Liver (tissue), 9 donors: ENCODE data around the gene RAB27B. TPM values are rescaled to one million over a fixed set of nuclear protein-coding genes. Genes with fewer than 3 reads are reported as not detected.

ENCODE experiments used
- DNase-seq: peaks from one replicate; pipeline ENCODE4 v3.0.0-alpha.2; 2017; ENCODE audit warnings: low spot score
- H3K27ac ChIP-seq, 2 donors: one replicate each; pipeline ENCODE4 v1.7.0; 2013; ENCODE audit warnings: inconsistent platforms in 2 of 2, low read length in 2 of 2, control low read depth in 1 of 2, low read depth in 1 of 2, mild to moderate bottlenecking in 1 of 2
- H3K27me3 ChIP-seq, 4 donors: one replicate each; pipeline versions ENCODE4 v1.6.1 to v1.7.0; 2013; ENCODE audit warnings: low read length in 3 of 4, inconsistent platforms in 1 of 4, mild to moderate bottlenecking in 1 of 4, moderate library complexity in 1 of 4; ENCODE audit not compliant: control insufficient read depth in 4 of 4, insufficient read depth in 4 of 4
- H3K36me3 ChIP-seq, 4 donors: one replicate each; pipeline versions ENCODE4 v1.6.1 to v1.7.0; 2013; ENCODE audit warnings: low read length in 3 of 4, mild to moderate bottlenecking in 3 of 4, low read depth in 1 of 4, moderate library complexity in 1 of 4; ENCODE audit not compliant: control insufficient read depth in 4 of 4, insufficient read depth in 3 of 4
- H3K4me1 ChIP-seq, 4 donors: one replicate each; pipeline versions ENCODE4 v1.6.1 to v1.7.0; 2013; ENCODE audit warnings: low read length in 3 of 4, mild to moderate bottlenecking in 3 of 4, moderate library complexity in 1 of 4; ENCODE audit not compliant: control insufficient read depth in 4 of 4, insufficient read depth in 4 of 4
- H3K4me3 ChIP-seq, 3 donors: one replicate each; pipeline versions ENCODE4 v1.6.1 to v1.7.0; 2013; ENCODE audit warnings: low read length in 3 of 3, control low read depth in 1 of 3, low read depth in 1 of 3, mild to moderate bottlenecking in 1 of 3
- H3K9ac ChIP-seq, 2 donors: one replicate each; pipeline ENCODE4 v1.7.0; 2013; ENCODE audit warnings: low read length in 2 of 2, mild to moderate bottlenecking in 2 of 2, moderate library complexity in 2 of 2, control low read depth in 1 of 2, low read depth in 1 of 2
- H3K9me3 ChIP-seq, 4 donors: one replicate each; pipeline versions ENCODE4 v1.6.1 to v1.7.0; 2013; ENCODE audit warnings: low read length in 3 of 4; ENCODE audit not compliant: control insufficient read depth in 4 of 4
- EGR1 ChIP-seq, 2 donors: IDR thresholded peaks; 2 replicates each; pipeline ENCODE4 v1.6.1; 2016 to 2018; ENCODE audit warnings: antibody characterized with exemption in 2 of 2, low read depth in 2 of 2
- FOXA1 ChIP-seq: IDR thresholded peaks from 2 replicates; pipeline ENCODE4 v1.6.1; 2016; ENCODE audit warnings: antibody characterized with exemption
- FOXA2 ChIP-seq: IDR thresholded peaks from 2 replicates; pipeline ENCODE4 v1.6.1; 2016; ENCODE audit warnings: antibody characterized with exemption
- GABPA ChIP-seq, 2 donors: IDR thresholded peaks in 1 of 2; conservative IDR thresholded peaks in 1 of 2; 2 replicates each; pipeline ENCODE4 v1.6.1; 2016; ENCODE audit warnings: antibody characterized with exemption in 2 of 2, mild to moderate bottlenecking in 1 of 2, moderate library complexity in 1 of 2
- HNF4A ChIP-seq, 2 donors: conservative IDR thresholded peaks; 2 replicates each; pipeline ENCODE4 v1.6.1; 2016; ENCODE audit warnings: antibody characterized with exemption in 2 of 2, mild to moderate bottlenecking in 2 of 2
- HNF4G ChIP-seq: IDR thresholded peaks from 2 replicates; pipeline ENCODE4 v1.6.1; 2016; ENCODE audit warnings: antibody characterized with exemption
- RAD21 ChIP-seq, 2 donors: IDR thresholded peaks; 2 replicates each; pipeline ENCODE4 v1.6.1; 2016; ENCODE audit warnings: antibody characterized with exemption in 2 of 2, mild to moderate bottlenecking in 2 of 2
- RXRA ChIP-seq, 2 donors: IDR thresholded peaks; 2 replicates each; pipeline ENCODE4 v1.6.1; 2017 to 2018; ENCODE audit warnings: antibody characterized with exemption in 2 of 2, mild to moderate bottlenecking in 1 of 2
- TAF1 ChIP-seq: conservative IDR thresholded peaks from 2 replicates; pipeline ENCODE4 v1.6.1; 2016; ENCODE audit warnings: antibody characterized with exemption, mild to moderate bottlenecking
- WGBS: extraction: QIAGEN DNeasy Blood & Tissue Kit; methylation state at CpG from one replicate; pipeline ENCODE4 v1.1.7; 2013; 5-methylcytosine and 5-hydroxymethylcytosine counted together
- polyA plus RNA-seq, 2 donors: library from polyadenylated mRNA; stranded (reverse) in 1 of 2; unstranded in 1 of 2; fragments of 200-250 nt in 1 of 2; fragments of >200 nt in 1 of 2; fragmentation: Nextera tagmentation in 1 of 2; extraction: Ambion mirVana in 1 of 2; gene quantifications; one replicate each; pipeline versions ENCODE4 v1.2.1 to v1.2.3, GENCODE V29; 2013 to 2015
- total RNA-seq, 2 donors: library from RNA; depleted of rRNA; stranded (reverse); fragments of >200 nt; gene quantifications; one replicate each; pipeline ENCODE4 v1.2.3, GENCODE V29; 2014
- TF ChIP-seq, protein P1 (sequence below): IDR thresholded peaks from 2 replicates; pipeline ENCODE4 v1.6.1; 2016; ENCODE audit warnings: antibody characterized with exemption, mild to moderate bottlenecking
- TF ChIP-seq, protein P2 (sequence below): fragments of 150-350 bp; IDR thresholded peaks from 2 replicates; pipeline ENCODE4 v1.5.1; 2017; ENCODE audit warnings: improper control_type of control experiment, low read depth, low read length; ENCODE audit not compliant: missing input control
- TF ChIP-seq, protein P3 (sequence below): IDR thresholded peaks from 2 replicates; pipeline ENCODE4 v1.6.1; 2016; ENCODE audit warnings: antibody characterized with exemption
- TF ChIP-seq, protein P4 (sequence below): IDR thresholded peaks from 2 replicates; pipeline ENCODE4 v1.6.1; 2016; ENCODE audit warnings: antibody characterized with exemption
- TF ChIP-seq, protein P5 (sequence below): IDR thresholded peaks from 2 replicates; pipeline ENCODE4 v1.6.1; 2016; ENCODE audit warnings: antibody characterized with exemption
- donor health status: healthy.
- donor health status: healthy.
- donor health status: healthy.
- donor health status: healthy.
- donor health status: healthy.

Gene RAB27B, protein sequence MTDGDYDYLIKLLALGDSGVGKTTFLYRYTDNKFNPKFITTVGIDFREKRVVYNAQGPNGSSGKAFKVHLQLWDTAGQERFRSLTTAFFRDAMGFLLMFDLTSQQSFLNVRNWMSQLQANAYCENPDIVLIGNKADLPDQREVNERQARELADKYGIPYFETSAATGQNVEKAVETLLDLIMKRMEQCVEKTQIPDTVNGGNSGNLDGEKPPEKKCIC
- total RNA-seq: 1 to 10 TPM in 1 of 2 donors, under 1 TPM in 1; 0.33 to 4.5 TPM
- under 1 TPM; 0.13 to 0.14 TPM for polyA plus RNA-seq

DNA sequence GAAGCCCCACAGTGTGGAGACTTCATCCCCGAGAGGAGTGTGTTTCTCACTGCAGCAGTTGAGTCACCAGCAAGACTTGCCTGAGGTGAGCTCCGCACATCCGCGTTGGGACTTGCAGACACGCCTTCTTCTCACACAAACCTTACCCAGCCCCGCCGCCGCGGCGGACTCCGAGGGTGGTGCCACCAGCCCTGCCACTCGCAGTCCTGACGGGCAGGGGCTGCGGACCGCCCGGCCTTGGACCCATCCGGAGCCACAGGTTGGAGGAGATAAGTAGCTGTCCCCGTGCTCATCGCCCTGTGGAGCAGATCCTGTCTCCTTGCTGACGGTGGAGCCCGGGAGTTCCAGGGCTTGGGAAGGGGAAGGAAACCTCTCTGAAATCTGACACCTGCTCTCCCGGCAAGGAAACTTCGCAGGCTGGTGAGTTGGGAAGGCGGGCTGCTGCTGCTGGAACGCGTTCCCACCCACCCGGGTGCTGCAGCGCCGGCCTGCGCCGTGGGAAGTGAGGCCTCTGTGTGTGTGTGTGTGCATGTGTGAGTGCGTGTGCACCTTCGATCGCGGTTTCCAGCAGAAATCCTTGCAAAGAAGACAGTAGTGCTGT, at the start of gene RAB27B:
RAB27B (plus strand) TSS at position 197 of the 601 bp plus-strand sequence. CDS start 49,109 bp downstream, outside the sequence.
- under 1% methylated on average over 35 of the region's 35 CpGs for whole genome bisulfite sequencing
- TF ChIP-seq RAD21 (IDR thresholded peaks at IDR 0.05) (peak; percentile 21 to 55), FOXA2 (no peak), RXRA (IDR thresholded peaks at IDR 0.05) (no peak)
- TF ChIP-seq, protein P1, sequence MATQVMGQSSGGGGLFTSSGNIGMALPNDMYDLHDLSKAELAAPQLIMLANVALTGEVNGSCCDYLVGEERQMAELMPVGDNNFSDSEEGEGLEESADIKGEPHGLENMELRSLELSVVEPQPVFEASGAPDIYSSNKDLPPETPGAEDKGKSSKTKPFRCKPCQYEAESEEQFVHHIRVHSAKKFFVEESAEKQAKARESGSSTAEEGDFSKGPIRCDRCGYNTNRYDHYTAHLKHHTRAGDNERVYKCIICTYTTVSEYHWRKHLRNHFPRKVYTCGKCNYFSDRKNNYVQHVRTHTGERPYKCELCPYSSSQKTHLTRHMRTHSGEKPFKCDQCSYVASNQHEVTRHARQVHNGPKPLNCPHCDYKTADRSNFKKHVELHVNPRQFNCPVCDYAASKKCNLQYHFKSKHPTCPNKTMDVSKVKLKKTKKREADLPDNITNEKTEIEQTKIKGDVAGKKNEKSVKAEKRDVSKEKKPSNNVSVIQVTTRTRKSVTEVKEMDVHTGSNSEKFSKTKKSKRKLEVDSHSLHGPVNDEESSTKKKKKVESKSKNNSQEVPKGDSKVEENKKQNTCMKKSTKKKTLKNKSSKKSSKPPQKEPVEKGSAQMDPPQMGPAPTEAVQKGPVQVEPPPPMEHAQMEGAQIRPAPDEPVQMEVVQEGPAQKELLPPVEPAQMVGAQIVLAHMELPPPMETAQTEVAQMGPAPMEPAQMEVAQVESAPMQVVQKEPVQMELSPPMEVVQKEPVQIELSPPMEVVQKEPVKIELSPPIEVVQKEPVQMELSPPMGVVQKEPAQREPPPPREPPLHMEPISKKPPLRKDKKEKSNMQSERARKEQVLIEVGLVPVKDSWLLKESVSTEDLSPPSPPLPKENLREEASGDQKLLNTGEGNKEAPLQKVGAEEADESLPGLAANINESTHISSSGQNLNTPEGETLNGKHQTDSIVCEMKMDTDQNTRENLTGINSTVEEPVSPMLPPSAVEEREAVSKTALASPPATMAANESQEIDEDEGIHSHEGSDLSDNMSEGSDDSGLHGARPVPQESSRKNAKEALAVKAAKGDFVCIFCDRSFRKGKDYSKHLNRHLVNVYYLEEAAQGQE: no peak
- TF ChIP-seq, protein P2, sequence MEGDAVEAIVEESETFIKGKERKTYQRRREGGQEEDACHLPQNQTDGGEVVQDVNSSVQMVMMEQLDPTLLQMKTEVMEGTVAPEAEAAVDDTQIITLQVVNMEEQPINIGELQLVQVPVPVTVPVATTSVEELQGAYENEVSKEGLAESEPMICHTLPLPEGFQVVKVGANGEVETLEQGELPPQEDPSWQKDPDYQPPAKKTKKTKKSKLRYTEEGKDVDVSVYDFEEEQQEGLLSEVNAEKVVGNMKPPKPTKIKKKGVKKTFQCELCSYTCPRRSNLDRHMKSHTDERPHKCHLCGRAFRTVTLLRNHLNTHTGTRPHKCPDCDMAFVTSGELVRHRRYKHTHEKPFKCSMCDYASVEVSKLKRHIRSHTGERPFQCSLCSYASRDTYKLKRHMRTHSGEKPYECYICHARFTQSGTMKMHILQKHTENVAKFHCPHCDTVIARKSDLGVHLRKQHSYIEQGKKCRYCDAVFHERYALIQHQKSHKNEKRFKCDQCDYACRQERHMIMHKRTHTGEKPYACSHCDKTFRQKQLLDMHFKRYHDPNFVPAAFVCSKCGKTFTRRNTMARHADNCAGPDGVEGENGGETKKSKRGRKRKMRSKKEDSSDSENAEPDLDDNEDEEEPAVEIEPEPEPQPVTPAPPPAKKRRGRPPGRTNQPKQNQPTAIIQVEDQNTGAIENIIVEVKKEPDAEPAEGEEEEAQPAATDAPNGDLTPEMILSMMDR: no peak
- peak; percentile 52 for DNase-seq
- Histone ChIP-seq H3K9me3 (no peaks in the 10 kb centered on the region), H3K36me3 (no peaks in the 10 kb centered on the region), H3K27me3 (no peaks in the 10 kb centered on the region), H3K4me3 (peak within 1 kb of the TSS; percentile 49 to 65 (median 60)), H3K27ac (peak within 1 kb of the TSS in 1 of 2 donors; percentile 59), H3K9ac (peak within 1 kb of the TSS; percentile 48 to 60), H3K4me1 (peaks cover 0 to 13% (median 10%) of the 10 kb centered on the region in 4 donors)

DNA sequence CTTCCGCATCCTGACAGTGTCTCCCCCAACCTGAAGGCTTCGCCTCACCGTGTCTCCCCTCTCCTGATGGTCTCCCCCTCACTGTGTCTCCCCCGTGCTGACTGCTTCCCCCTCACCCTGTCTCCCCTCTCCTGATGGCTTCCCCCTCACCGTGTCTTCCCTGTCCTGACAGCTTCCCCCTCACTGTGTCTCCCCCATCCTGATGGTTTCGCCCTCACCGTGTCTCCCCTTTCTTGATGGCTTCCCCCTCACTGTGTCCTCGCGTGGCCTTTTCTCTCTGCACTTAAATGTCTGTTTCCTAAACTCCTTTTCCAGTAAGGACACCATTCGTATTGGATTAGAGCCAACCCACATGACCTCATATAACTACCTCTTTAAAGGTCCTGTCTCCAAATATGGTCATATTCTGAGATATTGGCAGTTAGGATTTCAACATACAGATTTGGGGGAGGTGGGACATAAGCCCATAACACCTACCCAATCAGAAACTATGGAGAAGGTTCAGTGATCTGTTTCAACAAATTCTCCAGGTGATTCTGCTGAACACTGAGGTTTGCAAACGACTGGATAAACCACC, 47.9 kb upstream of the RAB27B start:
- Histone ChIP-seq H3K4me1 (peaks cover 0 to 7% (median 6%) of the 10 kb centered on the region in 4 donors), H3K27ac (no peak overlapping the region), H3K27me3 (no peaks in the 10 kb centered on the region), H3K9ac (no peak overlapping the region), H3K9me3 (no peaks in the 10 kb centered on the region), H3K4me3 (no peak overlapping the region), H3K36me3 (no peaks in the 10 kb centered on the region)
- TF ChIP-seq HNF4G (no peak), FOXA2 (no peak), FOXA1 (no peak), TAF1 (no peak), EGR1 (IDR thresholded peaks at IDR 0.05; ENCODE audit: low read depth in 2 of 2) (no peak), RXRA (IDR thresholded peaks at IDR 0.05) (no peak), GABPA (IDR thresholded peaks at IDR 0.05 in 1 of 2, conservative IDR thresholded peaks at IDR 0.05 in 1 of 2) (no peak), HNF4A (conservative IDR thresholded peaks at IDR 0.05) (no peak)
- TF ChIP-seq, protein P3, sequence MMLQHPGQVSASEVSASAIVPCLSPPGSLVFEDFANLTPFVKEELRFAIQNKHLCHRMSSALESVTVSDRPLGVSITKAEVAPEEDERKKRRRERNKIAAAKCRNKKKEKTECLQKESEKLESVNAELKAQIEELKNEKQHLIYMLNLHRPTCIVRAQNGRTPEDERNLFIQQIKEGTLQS: no peak
- TF ChIP-seq, protein P4, sequence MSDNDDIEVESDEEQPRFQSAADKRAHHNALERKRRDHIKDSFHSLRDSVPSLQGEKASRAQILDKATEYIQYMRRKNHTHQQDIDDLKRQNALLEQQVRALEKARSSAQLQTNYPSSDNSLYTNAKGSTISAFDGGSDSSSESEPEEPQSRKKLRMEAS: no peak
- TF ChIP-seq, protein P5, sequence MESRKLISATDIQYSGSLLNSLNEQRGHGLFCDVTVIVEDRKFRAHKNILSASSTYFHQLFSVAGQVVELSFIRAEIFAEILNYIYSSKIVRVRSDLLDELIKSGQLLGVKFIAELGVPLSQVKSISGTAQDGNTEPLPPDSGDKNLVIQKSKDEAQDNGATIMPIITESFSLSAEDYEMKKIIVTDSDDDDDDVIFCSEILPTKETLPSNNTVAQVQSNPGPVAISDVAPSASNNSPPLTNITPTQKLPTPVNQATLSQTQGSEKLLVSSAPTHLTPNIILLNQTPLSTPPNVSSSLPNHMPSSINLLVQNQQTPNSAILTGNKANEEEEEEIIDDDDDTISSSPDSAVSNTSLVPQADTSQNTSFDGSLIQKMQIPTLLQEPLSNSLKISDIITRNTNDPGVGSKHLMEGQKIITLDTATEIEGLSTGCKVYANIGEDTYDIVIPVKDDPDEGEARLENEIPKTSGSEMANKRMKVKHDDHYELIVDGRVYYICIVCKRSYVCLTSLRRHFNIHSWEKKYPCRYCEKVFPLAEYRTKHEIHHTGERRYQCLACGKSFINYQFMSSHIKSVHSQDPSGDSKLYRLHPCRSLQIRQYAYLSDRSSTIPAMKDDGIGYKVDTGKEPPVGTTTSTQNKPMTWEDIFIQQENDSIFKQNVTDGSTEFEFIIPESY: no peak
- TF ChIP-seq, protein P2: no peak
- WGBS: 86% methylated on average over 11 of the region's 11 CpGs
- no peak for DNase-seq
